ENCODE results near the gene CARM1.

CARM1 gene

GRCh38 chr19:10885201-10886169 lies 14.1 kb downstream of the CARM1 start:
- no peak for TF ChIP-seq CTCF (IDR thresholded peaks at IDR 0.05; ENCODE audit: low read depth, low read length)
- H3K4me3 ChIP-seq (replicated peaks in 1 of 2; ENCODE audit: low read depth in 2 of 2, low read length in 2 of 2) = no peak overlapping the region
- no peak for DNase-seq (ENCODE audit: low read depth in 2 of 2)

GRCh38 chr19:10887616-10888367 lies 16.4 kb downstream of the CARM1 start:
- no peak for DNase-seq (ENCODE audit: low read depth in 2 of 2)
- H3K4me3 ChIP-seq (replicated peaks in 1 of 2; ENCODE audit: low read depth in 2 of 2, low read length in 2 of 2) = no peak overlapping the region
- TF ChIP-seq CTCF (IDR thresholded peaks at IDR 0.05; ENCODE audit: low read depth, low read length) = no peak

GRCh38 chr19:10888421-10888866 lies 17.1 kb downstream of the CARM1 start:
- no peak for DNase-seq (ENCODE audit: low read depth in 2 of 2)
- TF ChIP-seq CTCF (IDR thresholded peaks at IDR 0.05; ENCODE audit: low read depth, low read length) = no peak
- H3K4me3 ChIP-seq (replicated peaks in 1 of 2; ENCODE audit: low read depth in 2 of 2, low read length in 2 of 2) = no peak overlapping the region

GRCh38 chr19:10889880-10890279 lies 18.5 kb downstream of the CARM1 start:
- DNase-seq (ENCODE audit: low read depth in 2 of 2) = no peak
- TF ChIP-seq CTCF (IDR thresholded peaks at IDR 0.05; ENCODE audit: low read depth, low read length) = no peak
- no peak overlapping the region for H3K4me3 ChIP-seq (replicated peaks in 1 of 2; ENCODE audit: low read depth in 2 of 2, low read length in 2 of 2)

- H3K4me3 ChIP-seq (replicated peaks in 1 of 2; ENCODE audit: low read depth in 2 of 2, low read length in 2 of 2) = no peak overlapping the region
- no peak for DNase-seq (ENCODE audit: low read depth in 2 of 2)
- no peak for TF ChIP-seq CTCF (IDR thresholded peaks at IDR 0.05; ENCODE audit: low read depth, low read length)
Observed at GRCh38 chr19:10891405-10892086, 20.2 kb downstream of the CARM1 start.

- TF ChIP-seq CTCF (IDR thresholded peaks at IDR 0.05; ENCODE audit: low read depth, low read length) = no peak
- DNase-seq (ENCODE audit: low read depth in 2 of 2) = no peak
Observed at GRCh38 chr19:10892256-10892655, 20.9 kb downstream of the CARM1 start.

More at GRCh38 chr19:10892256-10892655, 20.9 kb downstream of the CARM1 start:
- no peak overlapping the region for H3K4me3 ChIP-seq (replicated peaks in 1 of 2; ENCODE audit: low read depth in 2 of 2, low read length in 2 of 2)
